Pancreas (tissue), 10 donors: Measurements from ENCODE around the gene SMS. TPM values are rescaled to one million over a fixed set of nuclear protein-coding genes. Genes with fewer than 3 reads are reported as not detected.

Experiments used
- ATAC-seq, 4 donors: fragments of 200-7000 bp; cut with Tn5 transposase; one replicate each; pipeline versions ENCODE4 v1.8.0 to v1.9.1; 2020; ENCODE audit warnings: mild to moderate bottlenecking in 4 of 4, moderate library complexity in 4 of 4
- DNase-seq, 6 donors: peaks; one replicate each; pipeline ENCODE4 v3.0.0-alpha.2; 2020
- FAIRE-seq: peaks from 2 replicates; lab custom pipeline; 2012; peaks lifted over from hg19 to GRCh38; lab: Jason Lieb, UNC
- H3K27ac ChIP-seq, 4 donors: fragments of 200-600 bp; sonication (generic); 1 replicate in 3 of 4; 2 replicates in 1 of 4; pipeline versions ENCODE4 v1.5.0 to v1.8.0; 2020
- H3K27me3 ChIP-seq, 4 donors: fragments of 200-600 bp; one replicate each; pipeline ENCODE4 v1.8.0; 2021
- H3K36me3 ChIP-seq, 3 donors: fragments of 200-600 bp; sonication (generic) in 1 of 3; one replicate each; pipeline versions ENCODE4 v1.5.0 to v1.8.0; 2020 to 2021
- H3K4me1 ChIP-seq, 3 donors: fragments of 200-600 bp; one replicate each; pipeline ENCODE4 v1.8.0; 2021
- H3K4me3 ChIP-seq, 4 donors: fragments of 200-600 bp; sonication (generic) in 2 of 4; one replicate each; pipeline versions ENCODE4 v1.5.0 to v1.8.0; 2020 to 2021
- H3K9me3 ChIP-seq, 4 donors: fragments of 200-600 bp; one replicate each; pipeline ENCODE4 v1.8.0; 2021
- CTCF ChIP-seq, 4 donors: fragments of 200-600 bp; sonication (generic) in 3 of 4; IDR thresholded peaks; one replicate each; pipeline versions ENCODE4 v1.5.0 to v1.8.0; 2021; ENCODE audit warnings: antibody characterized with exemption in 4 of 4
- WGBS, 2 donors: extraction: QIAGEN DNeasy Blood & Tissue Kit; methylation state at CpG; one replicate each; pipeline ENCODE4 v1.1.7; 2013; 5-methylcytosine and 5-hydroxymethylcytosine counted together
- intact Hi-C, 3 donors: fragments of 100-400 bp; cut with DNase I; formaldehyde crosslinking; loops; one replicate each; pipeline versions ENCODE4 v1.11.1 to v1.14.2; 2022
- polyA plus RNA-seq, 2 donors: library from polyadenylated mRNA; stranded (reverse); fragments of 200-250 nt; gene quantifications; one replicate each; pipeline ENCODE4 v1.2.3, GENCODE V29; 2013
- total RNA-seq, 6 donors: library from RNA; stranded (reverse); fragmentation: NEBNext Ultra II Directional in 4 of 6; extraction: Animal tissue kit (Norgen Biotek cat#: 25700) in 4 of 6; gene quantifications; one replicate each; pipeline versions ENCODE4 v1.2.1 to v1.2.4, GENCODE V29; 2021 to 2023
- donor health status: healthy with polysubstance abuse.
- donor health status: DM: no; HTN: no; CAD: no; lungs with moderate emphysema.
- donor health status: DM: no; HTN: no; CAD: no.
- donor health status: control.
- donor health status: control.
- donor health status: Bipolar disorder and iron deficiency.
- donor health status: DM: yes; HTN: yes; CAD: no.
- donor health status: DM: no; HTN: no; CAD: no.
- donor health status: DM: no; HTN: no; CAD: no.
- donor health status: DM: yes; HTN: yes; CAD: no.

Gene SMS
- total and polyA plus RNA-seq, 8 donors: 12.1 to 36.8 (median 19.6) TPM

- H3K4me3 ChIP-seq: no peak overlapping the region
- ATAC-seq (no peak), DNase-seq (no peak), FAIRE-seq (no peak)
- no peak overlapping the region for H3K27ac ChIP-seq
- 80 to 93% methylated on average over 10 of the region's 10 CpGs for WGBS, 2 donors
- no peaks in the 10 kb centered on the region for H3K27me3 ChIP-seq
- TF ChIP-seq CTCF (IDR thresholded peaks at IDR 0.05): no peak
- H3K9me3 ChIP-seq: no peaks in the 10 kb centered on the region
- intact Hi-C loops: no loop called here
- no peaks in the 10 kb centered on the region for H3K36me3 ChIP-seq
- no peaks in the 10 kb centered on the region for H3K4me1 ChIP-seq
Measured at GRCh38 chrX:22004866-22005265, 64.4 kb downstream of the SMS start.

GRCh38 chrX:22012051-22012450, 71.5 kb downstream of the SMS start:
- no peak for FAIRE-seq
- Histone ChIP-seq H3K9me3 (no peaks in the 10 kb centered on the region), H3K27me3 (no peaks in the 10 kb centered on the region), H3K27ac (no peak overlapping the region), H3K36me3 (no peaks in the 10 kb centered on the region), H3K4me1 (no peaks in the 10 kb centered on the region), H3K4me3 (no peak overlapping the region)
- no peak for DNase-seq
- intact Hi-C loops: no loop called here
- no peak for ATAC-seq
- 49 to 57% methylated on average over 5 of the region's 5 CpGs for WGBS, 2 donors
- no peak for TF ChIP-seq CTCF (IDR thresholded peaks at IDR 0.05)

GRCh38 chrX:22012931-22013330, 72.4 kb downstream of the SMS start:
- H3K4me3 ChIP-seq: no peak overlapping the region
- WGBS, 2 donors: 70 to 78% methylated on average over 7 of the region's 7 CpGs
- intact Hi-C loops: no loop called here
- no peak for TF ChIP-seq CTCF (IDR thresholded peaks at IDR 0.05)
- FAIRE-seq: no peak
- H3K27ac ChIP-seq: no peak overlapping the region
- H3K27me3 ChIP-seq: no peaks in the 10 kb centered on the region
- H3K9me3 ChIP-seq: no peaks in the 10 kb centered on the region
- ATAC-seq: no peak
- no peak for DNase-seq
- H3K4me1 ChIP-seq: no peaks in the 10 kb centered on the region
- no peaks in the 10 kb centered on the region for H3K36me3 ChIP-seq

GRCh38 chrX:22015139-22015750, 74.7 kb downstream of the SMS start:
- no peak overlapping the region for H3K27ac ChIP-seq
- no peak for FAIRE-seq
- ATAC-seq: no peak
- H3K4me3 ChIP-seq: no peak overlapping the region
- no peaks in the 10 kb centered on the region for H3K27me3 ChIP-seq
- no peaks in the 10 kb centered on the region for H3K4me1 ChIP-seq
- no peaks in the 10 kb centered on the region for H3K36me3 ChIP-seq
- no peak for DNase-seq
- intact Hi-C loops: no loop called here
- WGBS, 2 donors: 76 to 80% methylated on average over 9 of the region's 9 CpGs
- H3K9me3 ChIP-seq: no peaks in the 10 kb centered on the region
- TF ChIP-seq CTCF (IDR thresholded peaks at IDR 0.05): no peak

- no peaks in the 10 kb centered on the region for H3K4me1 ChIP-seq
- no peak overlapping the region for H3K27ac ChIP-seq
- intact Hi-C loops: no loop called here
- FAIRE-seq (no peak), ATAC-seq (no peak), DNase-seq (no peak)
- 61 to 74% methylated on average over 10 of the region's 10 CpGs for WGBS, 2 donors
- no peaks in the 10 kb centered on the region for H3K27me3 ChIP-seq
- H3K9me3 ChIP-seq: no peaks in the 10 kb centered on the region
- no peaks in the 10 kb centered on the region for H3K36me3 ChIP-seq
- TF ChIP-seq CTCF (IDR thresholded peaks at IDR 0.05): no peak
- no peak overlapping the region for H3K4me3 ChIP-seq
Measured at GRCh38 chrX:22021751-22022324, 81.3 kb downstream of the SMS start.
